K562 (cell line): Measurements from ENCODE around the gene DCN.

Experiments
- CTCF ChIP-seq, 3 experiments: IDR thresholded peaks in 2 of 3; conservative IDR thresholded peaks in 1 of 3; 2 replicates each; pipeline ENCODE4 v1.5.1; 2011 to 2012; ENCODE audit warnings: low read length in 3 of 3, mild to moderate bottlenecking in 3 of 3, control low read depth in 2 of 3, improper control_type of control experiment in 1 of 3, inconsistent platforms in 1 of 3, low read depth in 1 of 3, mixed read lengths in 1 of 3, moderate library complexity in 1 of 3; ENCODE audit not compliant: insufficient read depth in 2 of 3
- ETS1 ChIP-seq: conservative IDR thresholded peaks from 2 replicates; pipeline ENCODE4 v1.6.1; 2011; ENCODE audit warnings: low read depth, mild to moderate bottlenecking, low read length; ENCODE audit not compliant: control insufficient read depth
- FOXK2 ChIP-seq, 2 experiments: fragments of 450-650 bp; IDR thresholded peaks in 1 of 2; conservative IDR thresholded peaks in 1 of 2; 2 replicates each; pipeline ENCODE4 v1.6.1; 2016; ENCODE audit warnings: low read depth in 2 of 2, mild to moderate bottlenecking in 1 of 2
- POLR2A ChIP-seq: fragments of 450-650 bp; conservative IDR thresholded peaks from 2 replicates; pipeline ENCODE4 v1.6.1; 2016
- SMC3 ChIP-seq: conservative IDR thresholded peaks from 2 replicates; pipeline ENCODE4 v1.6.1; 2011; ENCODE audit warnings: low read depth, low read length, improper control_type of control experiment; ENCODE audit not compliant: insufficient read depth
- ZNF253 ChIP-seq: fragments of 250-450 bp; sonication (Bioruptor Pico); conservative IDR thresholded peaks from 2 replicates; pipeline ENCODE4 v1.6.1; 2021; ENCODE audit warnings: mild to moderate bottlenecking
- ZNF274 ChIP-seq: IDR thresholded peaks from 2 replicates; pipeline ENCODE4 v1.6.1; 2011; ENCODE audit warnings: low read depth, mild to moderate bottlenecking, low read length, moderate library complexity, borderline replicate concordance

GRCh38 chr12:91179315-91179714 lies 3.3 kb downstream of the DCN start:
- TF ChIP-seq POLR2A (no peak), FOXK2 (conservative IDR thresholded peaks at IDR 0.05 in 1 of 2, IDR thresholded peaks at IDR 0.05 in 1 of 2; ENCODE audit: low read depth in 2 of 2) (no peak), ZNF253 (CRISPR knock-in tag) (no peak), ETS1 (no peak), ZNF274 (no peak), CTCF (IDR thresholded peaks at IDR 0.05 in 2 of 3, conservative IDR thresholded peaks at IDR 0.05 in 1 of 3; ENCODE audit: insufficient read depth in 2 of 3, low read depth in 1 of 3, low read length in 3 of 3) (no peak), SMC3 (no peak)
